NCI-H2171 (cell line): ENCODE data around the gene KNCN.

Experiments used
- DNase-seq: peaks from one replicate; lab custom pipeline; 2025; lab: John Stamatoyannopoulos, UW

Gene KNCN

DNA sequence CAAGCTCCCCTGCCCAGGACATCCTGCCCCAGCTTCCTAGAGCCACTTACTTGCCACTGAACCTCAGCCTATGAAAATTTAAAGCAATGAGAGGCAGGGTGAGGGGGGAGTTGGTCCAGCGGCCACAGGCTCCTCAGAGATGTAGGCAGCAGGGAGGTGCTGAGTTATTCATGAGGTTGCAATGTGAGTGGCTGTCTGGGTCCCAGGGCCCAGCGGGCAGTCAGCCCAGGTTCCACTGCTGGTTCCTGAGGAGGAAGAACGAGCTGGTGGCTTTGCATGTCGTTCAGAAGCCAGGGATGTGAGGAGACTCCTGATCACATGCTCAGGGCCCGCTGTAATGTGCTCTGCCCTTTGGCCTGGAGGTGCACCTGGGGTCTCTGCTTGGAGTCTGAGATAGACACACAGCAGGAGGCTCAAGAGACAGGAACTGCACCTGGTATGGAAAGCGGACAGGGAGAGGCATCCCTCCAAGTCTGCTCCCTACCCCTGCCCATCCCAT is at the start of gene KNCN:
TSS of gene KNCN (minus strand) at position 51 of the 499 bp plus-strand sequence. CDS start 432 bp downstream, outside the sequence.
- no peak for DNase-seq

GRCh38 chr1:46599059-46599970 is 47.9 kb upstream of the KNCN start:
- no peak for DNase-seq

DNA sequence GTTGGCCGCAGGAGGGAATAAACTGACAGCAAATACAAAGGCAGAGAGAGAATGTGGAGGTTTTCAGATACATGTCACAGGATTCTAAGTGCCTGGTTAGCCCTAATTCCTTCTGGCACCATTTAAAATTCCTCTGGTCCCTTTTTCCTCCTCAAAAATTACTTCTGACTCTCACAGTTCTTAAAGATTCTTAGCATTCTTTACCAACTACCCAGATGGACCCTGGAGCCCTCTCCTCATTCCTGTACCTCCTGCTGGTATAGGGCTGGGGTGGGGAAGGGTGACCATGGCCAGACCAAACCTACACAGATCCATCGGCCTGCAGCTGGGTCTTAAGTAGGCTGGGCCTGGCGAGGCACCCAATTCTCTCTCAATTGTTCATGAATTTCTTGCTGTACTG is 45.4 kb upstream of the KNCN start:
- no peak for DNase-seq

DNA sequence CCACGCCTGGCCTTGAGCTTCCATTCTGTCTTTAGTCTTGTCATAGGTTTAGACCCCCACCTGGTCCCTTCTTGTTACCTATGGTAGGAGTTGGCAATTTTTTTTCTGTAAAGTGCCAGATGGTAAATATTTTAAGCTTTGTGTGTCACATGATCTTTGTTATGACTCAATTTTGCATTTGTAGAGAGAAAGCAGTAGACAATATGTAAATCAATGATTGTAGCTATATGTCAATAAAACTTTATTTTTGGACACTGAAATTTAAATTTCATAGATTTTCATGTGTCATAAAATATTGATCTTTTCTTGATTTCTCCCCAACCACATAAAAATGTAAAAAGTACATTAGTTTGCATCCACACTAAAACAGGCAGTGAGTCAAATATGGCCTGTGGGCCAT is 44.6 kb upstream of the KNCN start:
- no peak for DNase-seq

DNA sequence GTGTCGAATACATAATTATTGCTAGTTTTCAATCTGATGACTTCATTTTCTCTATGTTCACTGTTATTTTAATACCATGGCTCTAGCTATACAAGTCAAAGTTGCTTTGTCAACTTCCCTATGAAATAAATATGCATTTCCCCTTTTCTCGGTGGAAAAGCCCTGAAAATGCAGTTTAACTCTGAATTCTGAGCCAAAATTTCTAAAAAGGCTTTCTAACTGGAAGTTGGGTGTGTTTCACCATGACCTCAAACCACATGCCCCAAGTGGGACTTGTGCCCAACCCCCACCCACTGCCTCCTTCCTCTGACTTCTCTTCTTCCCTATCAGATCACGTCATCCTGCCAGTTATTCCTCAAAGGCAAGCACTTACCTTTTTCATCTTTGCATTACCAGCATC is 43.7 kb upstream of the KNCN start:
- DNase-seq, result no peak

DNA sequence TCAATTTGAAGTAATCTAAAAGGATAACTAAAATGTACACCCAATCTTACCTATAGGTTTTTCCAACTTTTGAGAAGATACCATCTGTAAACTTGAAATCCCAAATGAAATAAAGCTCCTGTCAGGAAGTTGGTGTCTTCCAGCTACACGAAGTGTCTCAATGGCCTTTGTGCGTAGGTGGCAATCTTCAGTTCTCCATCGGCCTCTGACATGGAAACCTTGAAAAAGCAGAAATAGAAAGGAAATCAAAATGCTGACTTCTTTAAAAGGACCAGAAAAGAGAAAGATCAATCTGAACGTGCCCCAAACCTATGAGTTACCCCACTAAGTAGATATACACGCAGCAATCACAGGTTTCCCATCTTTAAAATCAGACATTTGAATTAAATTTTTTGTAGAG is 42.6 kb upstream of the KNCN start:
- no peak for DNase-seq

GRCh38 chr1:46592823-46593222 is 41.4 kb upstream of the KNCN start:
- DNase-seq, result no peak

GRCh38 chr1:46589529-46589928 is 38.1 kb upstream of the KNCN start:
- DNase-seq, result no peak

DNA sequence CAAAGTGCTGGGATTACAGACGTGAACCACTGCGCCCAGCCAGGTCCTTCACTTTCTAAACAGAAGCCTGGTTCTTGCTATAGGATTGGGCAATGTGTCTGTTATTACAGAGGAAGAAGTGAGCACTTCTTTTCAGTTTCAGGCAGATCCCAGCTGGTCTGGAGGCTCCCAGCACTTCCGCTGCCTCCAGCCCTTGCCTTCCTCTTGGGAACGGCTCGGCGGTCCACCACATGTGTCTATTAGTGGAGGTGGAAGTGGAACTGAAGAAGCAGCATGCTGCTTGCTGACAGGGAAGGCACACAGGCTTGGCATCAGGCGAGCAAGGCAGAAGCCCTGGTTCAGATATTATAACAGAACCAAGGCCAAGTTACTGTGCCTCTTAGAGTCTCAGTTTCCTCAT is 35.6 kb upstream of the KNCN start:
- no peak for DNase-seq

- no peak for DNase-seq
Measured at GRCh38 chr1:46585312-46585938, 34.0 kb upstream of the KNCN start.

DNA sequence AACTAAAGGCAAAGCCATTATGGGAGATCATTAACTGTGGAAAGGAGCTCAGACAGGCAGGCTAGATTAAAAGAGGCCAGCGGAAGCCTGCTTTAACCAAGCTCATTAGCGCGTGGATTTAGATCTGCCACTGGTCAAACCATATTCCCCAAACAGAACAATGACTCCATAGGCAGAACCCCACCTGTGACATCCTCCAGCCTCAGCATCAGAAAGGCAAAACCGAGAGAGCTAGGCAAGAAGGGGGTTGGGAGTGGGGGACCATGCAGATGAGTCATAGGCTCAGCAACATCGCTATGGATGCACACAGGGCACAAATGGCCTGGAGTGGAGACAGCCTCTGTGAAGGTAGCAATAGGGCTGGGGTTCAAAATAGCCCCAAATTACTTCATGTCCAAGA is 32.0 kb upstream of the KNCN start:
- no peak for DNase-seq

GRCh38 chr1:46582972-46583371 is 31.5 kb upstream of the KNCN start:
- no peak for DNase-seq

- DNase-seq, result no peak
Measured at GRCh38 chr1:46581681-46582455, 30.4 kb upstream of the KNCN start.

DNA sequence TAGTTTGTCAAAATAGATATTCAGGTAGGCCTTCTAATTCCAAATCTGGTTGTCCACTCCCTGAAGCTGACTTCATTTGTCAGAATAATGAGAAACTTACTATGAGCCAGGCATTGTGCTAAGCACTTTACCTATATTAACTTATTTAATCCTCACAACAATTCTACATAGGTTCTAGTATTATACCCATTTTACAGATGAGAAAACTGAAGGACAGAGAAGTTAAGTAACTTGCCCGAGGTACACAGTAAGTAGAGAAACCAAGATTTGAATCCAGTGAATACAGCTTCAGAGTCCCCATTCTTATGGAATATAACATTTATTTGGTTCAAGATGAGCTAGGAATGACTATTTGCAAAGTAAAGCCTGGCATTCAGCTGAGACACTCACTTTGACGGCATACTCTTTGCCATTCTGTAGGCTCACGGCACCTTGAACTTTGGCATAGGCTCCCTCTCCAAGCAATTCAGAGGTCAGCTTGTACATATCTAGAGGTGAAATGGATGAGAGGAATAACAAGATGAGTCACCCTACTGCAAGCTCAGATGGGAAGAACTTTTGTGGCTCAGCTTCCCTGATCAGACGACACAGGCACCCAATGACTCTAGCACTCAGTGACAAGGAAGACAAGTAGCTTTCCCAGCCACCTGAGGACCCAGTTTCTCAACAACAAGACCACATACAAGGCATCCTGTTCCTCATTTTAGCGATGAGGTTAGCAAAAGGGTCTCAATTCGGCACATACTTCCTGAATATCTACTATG is 28.9 kb upstream of the KNCN start:
- no peak for DNase-seq

GRCh38 chr1:46577671-46578070 is 26.2 kb upstream of the KNCN start:
- peak; percentile 38 for DNase-seq

- no peak for DNase-seq
Measured at GRCh38 chr1:46576596-46576995, 25.1 kb upstream of the KNCN start.

DNA sequence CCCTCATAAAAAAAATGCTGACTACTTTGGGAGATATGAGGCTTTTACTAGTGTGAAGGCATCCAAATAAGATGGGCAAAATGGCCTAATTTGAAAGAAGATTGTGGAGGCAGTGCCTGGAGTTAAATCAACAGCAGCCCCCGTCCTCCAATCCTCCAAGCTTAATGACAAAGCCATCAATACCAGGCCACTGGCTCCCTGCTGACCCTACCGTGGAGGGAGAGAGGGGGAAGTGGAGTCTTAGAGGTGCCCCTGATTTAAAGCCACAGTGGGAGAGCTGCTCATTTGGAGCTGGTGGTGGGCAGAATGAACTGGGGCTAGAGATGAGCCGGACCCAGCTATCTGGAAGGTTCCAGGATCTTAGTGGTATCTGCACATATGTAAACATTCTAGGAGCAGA is 24.3 kb upstream of the KNCN start:
- DNase-seq, result no peak

DNA sequence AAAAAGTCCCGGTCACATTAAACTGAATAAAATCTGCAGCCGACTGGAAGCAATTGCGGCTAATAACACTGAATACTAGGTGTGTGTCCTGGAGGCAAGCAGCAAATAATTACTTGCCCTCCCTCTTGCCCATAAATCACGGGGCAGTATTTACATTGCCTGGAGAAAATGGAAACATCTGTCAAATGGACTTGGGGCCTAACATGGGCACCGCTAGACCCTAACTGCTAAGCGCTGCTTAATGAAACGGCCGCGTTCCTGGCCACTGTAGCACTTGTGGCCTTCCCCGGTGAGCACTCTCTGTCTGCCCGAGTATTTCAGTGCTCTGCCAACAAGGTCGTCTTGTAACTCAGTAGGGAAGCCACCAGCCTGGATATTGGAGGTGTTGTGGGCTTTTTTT is 23.9 kb upstream of the KNCN start:
- DNase-seq, result no peak

DNA sequence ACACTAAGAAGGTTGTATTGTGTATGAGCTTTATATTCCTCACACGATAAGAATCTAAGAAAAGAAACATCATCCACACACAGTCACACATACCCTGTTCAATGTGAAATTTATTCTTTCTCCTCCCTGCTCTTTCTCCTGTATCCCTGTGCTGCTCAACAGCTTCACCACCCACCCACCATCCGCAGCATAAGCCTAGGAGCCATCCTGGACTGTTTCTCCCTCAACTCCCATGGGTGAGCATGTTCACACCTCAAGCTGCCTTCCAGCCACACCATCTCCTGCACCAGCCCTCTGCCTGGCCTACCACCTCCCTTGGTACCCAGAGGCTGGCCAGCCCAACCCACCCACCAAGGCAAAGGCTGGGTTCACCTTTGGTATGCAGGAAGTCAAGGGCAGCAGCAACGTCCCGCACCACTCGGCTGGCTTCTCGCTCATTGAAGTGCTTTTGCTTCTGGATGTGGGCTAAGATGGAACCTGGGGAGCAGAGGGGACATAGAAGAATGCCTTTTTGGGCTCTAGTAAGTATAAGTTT is 20.3 kb upstream of the KNCN start:
- no peak for DNase-seq

DNA sequence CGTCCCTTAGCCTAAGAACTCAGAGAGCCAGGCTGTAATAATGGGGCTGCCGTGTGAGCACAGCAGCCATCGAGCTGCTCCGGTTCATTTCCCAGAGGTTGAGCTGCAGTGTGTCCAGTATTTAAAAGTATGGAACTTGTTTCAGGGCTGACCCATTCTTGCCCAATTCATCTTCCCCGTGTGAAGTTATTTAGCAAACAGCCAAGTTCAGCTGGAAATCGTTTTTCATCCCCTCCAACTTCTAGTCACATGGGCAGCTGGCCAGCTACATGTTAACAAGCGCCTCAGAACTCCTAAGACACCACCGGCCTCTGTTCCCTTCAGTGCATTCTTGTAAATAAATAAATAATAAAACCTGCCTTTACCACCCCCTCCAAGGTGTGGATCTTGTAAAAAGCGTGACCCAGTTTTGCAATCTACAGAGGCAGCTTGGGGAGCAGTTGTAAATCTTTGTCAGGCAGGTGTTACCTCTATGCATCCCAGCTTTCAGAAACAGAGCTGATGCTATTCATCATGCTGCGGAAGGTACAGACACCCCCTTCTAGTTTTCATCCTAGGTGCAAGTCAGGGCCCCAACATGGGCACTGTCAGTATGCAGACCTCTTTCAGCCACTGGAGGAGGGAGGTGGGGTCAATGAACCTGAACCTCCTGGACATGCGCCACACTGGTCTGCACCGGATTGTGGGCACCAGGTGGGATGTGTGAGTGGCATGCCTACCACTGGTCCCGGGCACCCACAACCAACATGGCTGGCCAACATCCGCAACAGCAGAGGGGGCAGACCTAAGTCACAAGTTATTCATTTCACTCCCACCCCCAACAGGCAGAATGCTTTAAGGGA is 18.7 kb upstream of the KNCN start:
- DNase-seq, result no peak

- no peak for DNase-seq
Measured at GRCh38 chr1:46569116-46569515, 17.7 kb upstream of the KNCN start.
